SJSA1 (cell line): Measurements from ENCODE around the gene UBASH3A. TPM values are rescaled to one million over a fixed set of nuclear protein-coding genes. Genes with fewer than 3 reads are reported as not detected.

ENCODE experiments used
- DNase-seq, 2 experiments: peaks; one replicate each; pipeline ENCODE4 v3.0.0-alpha.2; 2015 to 2020; ENCODE audit warnings: low spot score in 2 of 2, low read depth in 1 of 2
- H3K27ac ChIP-seq: fragments of 250-450 bp; sonication (Bioruptor Pico); 2 replicates; pipeline ENCODE4 v1.5.1; 2020; ENCODE audit warnings: mild to moderate bottlenecking, moderate library complexity
- H3K27me3 ChIP-seq: fragments of 250-450 bp; sonication (Bioruptor Pico); replicated peaks from 2 replicates; pipeline ENCODE4 v1.5.1; 2020; ENCODE audit warnings: mild to moderate bottlenecking, moderate library complexity
- H3K36me3 ChIP-seq: fragments of 250-450 bp; sonication (Bioruptor Pico); 2 replicates; pipeline ENCODE4 v1.5.1; 2020; ENCODE audit warnings: mild to moderate bottlenecking
- H3K4me1 ChIP-seq: fragments of 250-450 bp; sonication (Bioruptor Pico); replicated peaks from 2 replicates; pipeline ENCODE4 v1.6.1; 2021; ENCODE audit warnings: mild to moderate bottlenecking
- H3K4me3 ChIP-seq: fragments of 250-450 bp; sonication (Bioruptor Pico); 2 replicates; pipeline ENCODE4 v1.5.1; 2020; ENCODE audit warnings: mild to moderate bottlenecking
- H3K9me3 ChIP-seq: fragments of 250-450 bp; sonication (Bioruptor Pico); replicated peaks from 2 replicates; pipeline ENCODE4 v1.5.1; 2020; ENCODE audit warnings: mild to moderate bottlenecking
- total RNA-seq: library from RNA; depleted of rRNA; stranded (reverse); fragments of >200 nt; shearing (Covaris generic); gene quantifications from 2 replicates; pipeline ENCODE4 v1.2.3, GENCODE V29; 2014; rRNA removed

Gene UBASH3A, protein sequence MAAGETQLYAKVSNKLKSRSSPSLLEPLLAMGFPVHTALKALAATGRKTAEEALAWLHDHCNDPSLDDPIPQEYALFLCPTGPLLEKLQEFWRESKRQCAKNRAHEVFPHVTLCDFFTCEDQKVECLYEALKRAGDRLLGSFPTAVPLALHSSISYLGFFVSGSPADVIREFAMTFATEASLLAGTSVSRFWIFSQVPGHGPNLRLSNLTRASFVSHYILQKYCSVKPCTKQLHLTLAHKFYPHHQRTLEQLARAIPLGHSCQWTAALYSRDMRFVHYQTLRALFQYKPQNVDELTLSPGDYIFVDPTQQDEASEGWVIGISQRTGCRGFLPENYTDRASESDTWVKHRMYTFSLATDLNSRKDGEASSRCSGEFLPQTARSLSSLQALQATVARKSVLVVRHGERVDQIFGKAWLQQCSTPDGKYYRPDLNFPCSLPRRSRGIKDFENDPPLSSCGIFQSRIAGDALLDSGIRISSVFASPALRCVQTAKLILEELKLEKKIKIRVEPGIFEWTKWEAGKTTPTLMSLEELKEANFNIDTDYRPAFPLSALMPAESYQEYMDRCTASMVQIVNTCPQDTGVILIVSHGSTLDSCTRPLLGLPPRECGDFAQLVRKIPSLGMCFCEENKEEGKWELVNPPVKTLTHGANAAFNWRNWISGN
- not detected in 2 replicates for total RNA-seq

DNA sequence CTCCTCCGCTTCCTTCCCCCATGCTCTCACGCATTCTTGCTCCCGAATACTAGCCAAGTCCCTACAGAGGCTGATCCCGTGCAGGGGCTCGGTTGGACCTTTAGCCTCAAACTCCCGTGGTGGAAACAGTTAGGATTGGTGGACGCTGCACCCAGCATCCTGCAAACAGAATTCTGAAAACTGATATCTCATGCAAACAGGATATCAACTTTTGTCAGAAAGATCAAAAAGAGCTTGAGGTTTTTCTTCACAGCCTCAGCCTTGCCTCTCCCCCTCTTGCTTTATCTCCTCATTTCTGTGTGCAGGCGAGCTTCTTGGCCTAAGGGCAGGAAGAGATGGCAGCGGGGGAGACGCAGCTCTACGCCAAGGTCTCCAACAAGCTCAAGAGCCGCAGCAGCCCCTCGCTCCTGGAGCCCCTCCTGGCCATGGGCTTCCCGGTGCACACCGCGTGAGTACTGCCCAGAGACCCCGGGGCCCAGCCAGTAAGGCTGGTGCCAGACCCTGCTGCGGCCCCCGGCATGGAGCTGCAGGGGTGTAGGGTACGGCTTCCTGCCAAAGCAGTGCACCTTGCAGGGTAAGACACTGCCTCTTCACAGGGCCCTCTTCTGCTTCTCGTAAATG lies at the start of gene UBASH3A:
TSS of gene UBASH3A (plus strand) at position 292 of the 621 bp plus-strand sequence. CDS start at position 336, 44 bp downstream.
- Histone ChIP-seq H3K27ac (no peak within 1 kb of the TSS), H3K9me3 (no peaks in the 10 kb centered on the region), H3K4me1 (peaks cover 10% of the 10 kb centered on the region), H3K4me3 (no peak within 1 kb of the TSS), H3K27me3 (no peaks in the 10 kb centered on the region), H3K36me3 (no peaks in the 10 kb centered on the region)
- DNase-seq, result no peak

DNA sequence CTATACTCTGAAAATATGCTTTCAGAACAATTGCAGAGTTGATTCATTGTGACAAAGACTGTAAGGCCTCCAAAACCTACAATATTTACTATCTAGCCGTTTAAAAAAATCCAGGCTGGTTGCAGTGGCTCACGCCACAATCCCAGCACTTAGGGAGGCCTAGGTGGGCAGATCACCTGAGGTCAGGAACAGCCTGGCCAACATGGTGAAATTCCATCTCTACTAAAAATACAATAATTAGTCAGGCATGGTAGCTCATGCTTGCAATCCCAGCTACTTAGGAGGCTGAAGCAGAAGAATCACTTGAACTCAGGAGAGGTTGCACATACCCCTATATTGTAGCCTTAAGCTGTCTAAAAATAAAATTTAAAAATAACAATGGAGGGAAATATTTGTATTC lies 47.7 kb upstream of the UBASH3A start:
- Histone ChIP-seq H3K4me3 (no peak overlapping the region), H3K27ac (no peak overlapping the region), H3K36me3 (no peaks in the 10 kb centered on the region), H3K9me3 (no peaks in the 10 kb centered on the region; the same call in 1 of the 2 replicates), H3K4me1 (no peaks in the 10 kb centered on the region), H3K27me3 (no peaks in the 10 kb centered on the region)
- no peak for DNase-seq

DNA sequence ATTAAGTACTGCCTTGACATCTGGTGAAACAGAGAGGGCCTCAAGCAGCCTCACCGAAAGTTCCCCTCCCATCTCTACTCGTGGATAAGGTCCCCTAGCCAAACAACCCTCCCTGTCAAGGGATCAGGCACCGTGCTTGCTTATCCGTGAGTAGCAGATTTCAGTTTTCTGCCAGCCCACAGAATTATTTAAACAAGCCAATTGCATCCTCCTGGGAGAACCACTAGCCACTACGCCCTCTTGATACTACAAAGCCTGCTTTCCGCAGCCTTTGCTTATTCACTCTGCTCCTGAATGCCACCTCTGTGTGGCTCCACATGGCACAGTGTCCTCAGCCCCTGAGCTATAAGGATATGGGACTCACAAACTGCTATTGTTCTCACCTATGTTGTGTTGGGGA lies 47.1 kb upstream of the UBASH3A start:
- DNase-seq, result no peak
- no peak overlapping the region for H3K27ac ChIP-seq
- H3K9me3 ChIP-seq, result no peaks in the 10 kb centered on the region; the same call in 1 of the 2 replicates
- H3K36me3 ChIP-seq, result no peaks in the 10 kb centered on the region
- H3K27me3 ChIP-seq, result no peaks in the 10 kb centered on the region
- H3K4me3 ChIP-seq, result no peak overlapping the region
- no peaks in the 10 kb centered on the region for H3K4me1 ChIP-seq

GRCh38 chr21:42357307-42357706 lies 46.4 kb upstream of the UBASH3A start:
- no peak for DNase-seq
- Histone ChIP-seq H3K36me3 (no peaks in the 10 kb centered on the region), H3K27me3 (no peaks in the 10 kb centered on the region), H3K9me3 (no peaks in the 10 kb centered on the region; the same call in 1 of the 2 replicates), H3K4me1 (no peaks in the 10 kb centered on the region), H3K4me3 (no peak overlapping the region), H3K27ac (no peak overlapping the region)

GRCh38 chr21:42358261-42358660 lies 45.4 kb upstream of the UBASH3A start:
- no peak overlapping the region for H3K4me3 ChIP-seq
- no peak for DNase-seq
- no peak overlapping the region for H3K27ac ChIP-seq
- H3K27me3 ChIP-seq, result 0 out of 2 replicates have a peak, but pooled peaks cover under 1% of the 10 kb centered on the region
- no peaks in the 10 kb centered on the region for H3K36me3 ChIP-seq
- no peaks in the 10 kb centered on the region for H3K4me1 ChIP-seq
- no peaks in the 10 kb centered on the region; the same call in 1 of the 2 replicates for H3K9me3 ChIP-seq

DNA sequence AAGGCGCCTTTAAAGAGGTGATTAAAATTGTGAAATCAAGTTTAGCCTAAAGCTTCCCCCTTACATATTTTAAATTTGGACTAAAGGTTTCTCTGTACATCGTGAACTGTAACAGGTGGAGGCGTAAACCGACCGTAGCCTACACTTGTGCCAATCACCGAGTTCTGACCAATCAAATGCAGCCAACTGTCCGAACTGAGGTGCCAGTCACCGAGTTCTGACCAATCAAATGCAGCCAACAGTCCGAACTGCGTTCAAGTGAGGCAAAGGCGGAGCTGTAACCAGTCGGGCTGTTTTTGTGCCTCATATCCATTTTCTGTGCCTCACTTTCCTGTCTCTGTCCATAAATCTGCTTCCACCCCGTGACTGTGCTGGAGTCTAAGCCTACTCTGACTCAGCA lies 44.8 kb upstream of the UBASH3A start:
- Histone ChIP-seq H3K27ac (no peak overlapping the region), H3K36me3 (no peaks in the 10 kb centered on the region), H3K27me3 (0 out of 2 replicates have a peak, but pooled peaks cover 3% of the 10 kb centered on the region), H3K9me3 (no peaks in the 10 kb centered on the region; the same call in 1 of the 2 replicates), H3K4me1 (no peaks in the 10 kb centered on the region), H3K4me3 (no peak overlapping the region)
- DNase-seq, result no peak

- no peaks in the 10 kb centered on the region; the same call in 1 of the 2 replicates for H3K9me3 ChIP-seq
- H3K36me3 ChIP-seq, result no peaks in the 10 kb centered on the region
- peak; percentile 51 to 64 for DNase-seq
- H3K27me3 ChIP-seq, result 0 out of 2 replicates have a peak, but pooled peaks cover 3% of the 10 kb centered on the region
- H3K4me1 ChIP-seq, result no peaks in the 10 kb centered on the region
- H3K27ac ChIP-seq, result no peak overlapping the region
- H3K4me3 ChIP-seq, result no peak overlapping the region
These were observed 43.4 kb upstream of the UBASH3A start for GRCh38 chr21:42360317-42360716.

DNA sequence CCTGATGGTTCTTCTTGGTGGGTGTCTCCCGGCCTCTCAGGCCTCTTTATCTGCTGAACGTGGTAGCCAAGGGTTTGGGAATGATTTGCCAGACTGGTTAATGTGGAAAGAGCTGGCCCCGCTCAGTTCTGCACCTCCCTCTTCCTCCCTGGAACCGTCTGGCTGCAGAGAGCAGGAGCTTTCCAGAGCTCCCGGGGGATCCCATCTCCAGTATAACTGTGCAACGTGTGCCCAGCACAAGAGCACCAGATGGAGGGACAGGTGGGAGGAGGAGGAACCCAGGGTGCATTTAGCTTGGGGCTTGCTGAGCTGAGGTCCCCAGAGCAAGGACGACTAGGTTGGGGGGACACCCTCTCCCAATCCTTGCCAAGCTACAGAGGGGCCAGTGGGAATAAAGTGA lies 42.4 kb upstream of the UBASH3A start:
- 0 out of 2 replicates have a peak, but pooled peaks cover 3% of the 10 kb centered on the region for H3K27me3 ChIP-seq

DNA sequence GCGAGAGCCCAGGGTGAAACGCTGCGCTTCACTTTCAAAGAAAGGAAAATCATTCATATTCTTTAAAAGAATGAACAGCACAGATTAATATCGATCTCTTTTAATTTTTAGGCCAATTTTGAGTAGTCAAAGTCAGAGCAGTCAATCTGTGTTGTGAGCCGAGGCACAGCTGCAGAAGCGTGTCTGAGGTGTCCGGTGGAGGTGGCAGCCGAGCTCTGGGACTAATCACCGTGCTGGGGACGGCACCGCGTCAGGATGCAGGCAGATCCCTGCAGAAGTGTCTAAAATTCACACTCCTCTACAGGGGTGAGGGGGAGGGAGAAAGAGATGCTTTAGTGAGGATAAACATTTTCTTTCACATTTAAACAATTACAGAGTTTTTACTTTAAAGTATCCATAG lies 41.5 kb upstream of the UBASH3A start:
- 0 out of 2 replicates have a peak, but pooled peaks cover 3% of the 10 kb centered on the region for H3K27me3 ChIP-seq
- H3K4me3 ChIP-seq, result no peak overlapping the region
- H3K9me3 ChIP-seq, result no peaks in the 10 kb centered on the region
- DNase-seq, result no peak
- H3K36me3 ChIP-seq, result no peaks in the 10 kb centered on the region
- H3K4me1 ChIP-seq, result peaks cover 12% of the 10 kb centered on the region
- no peak overlapping the region for H3K27ac ChIP-seq

More for the DNA sequence above, 42.4 kb upstream of the UBASH3A start:
- Histone ChIP-seq H3K4me1 (peaks cover 3% of the 10 kb centered on the region), H3K36me3 (no peaks in the 10 kb centered on the region), H3K9me3 (no peaks in the 10 kb centered on the region), H3K4me3 (no peak overlapping the region), H3K27ac (no peak overlapping the region)
- no peak for DNase-seq

GRCh38 chr21:42362700-42363099 lies 41.0 kb upstream of the UBASH3A start:
- DNase-seq, result no peak
- Histone ChIP-seq H3K4me1 (peaks cover 12% of the 10 kb centered on the region), H3K9me3 (no peaks in the 10 kb centered on the region), H3K36me3 (no peaks in the 10 kb centered on the region), H3K4me3 (no peak overlapping the region), H3K27me3 (0 out of 2 replicates have a peak, but pooled peaks cover 3% of the 10 kb centered on the region), H3K27ac (no peak overlapping the region)

DNA sequence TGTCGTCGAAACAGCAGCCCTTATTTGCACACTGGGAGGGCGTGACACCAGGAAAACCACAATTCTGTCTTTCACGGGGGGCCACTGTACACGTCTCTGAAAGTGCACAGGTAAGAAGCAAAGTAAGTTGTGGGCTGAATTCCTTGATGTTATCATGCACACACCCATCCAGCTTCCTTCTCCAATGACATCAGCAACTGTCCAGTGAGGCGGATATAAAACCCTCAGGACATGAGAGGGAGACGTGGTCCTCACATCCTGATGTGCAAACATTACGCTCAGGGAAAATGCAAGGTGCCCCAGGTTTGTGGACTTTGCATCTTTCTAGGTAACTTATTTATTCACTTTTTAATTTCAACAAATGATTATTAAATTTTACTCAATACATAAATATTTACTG lies 40.4 kb upstream of the UBASH3A start:
- no peak for DNase-seq
- Histone ChIP-seq H3K27ac (no peak overlapping the region), H3K36me3 (no peaks in the 10 kb centered on the region), H3K9me3 (no peaks in the 10 kb centered on the region), H3K4me3 (no peak overlapping the region), H3K4me1 (peaks cover 12% of the 10 kb centered on the region), H3K27me3 (0 out of 2 replicates have a peak, but pooled peaks cover 3% of the 10 kb centered on the region)

- Histone ChIP-seq H3K36me3 (no peaks in the 10 kb centered on the region), H3K27ac (no peak overlapping the region), H3K27me3 (0 out of 2 replicates have a peak, but pooled peaks cover 3% of the 10 kb centered on the region), H3K9me3 (no peaks in the 10 kb centered on the region), H3K4me3 (no peak overlapping the region), H3K4me1 (peaks cover 12% of the 10 kb centered on the region)
- DNase-seq, result no peak
These were observed 39.3 kb upstream of the UBASH3A start for GRCh38 chr21:42364304-42364865.

DNA sequence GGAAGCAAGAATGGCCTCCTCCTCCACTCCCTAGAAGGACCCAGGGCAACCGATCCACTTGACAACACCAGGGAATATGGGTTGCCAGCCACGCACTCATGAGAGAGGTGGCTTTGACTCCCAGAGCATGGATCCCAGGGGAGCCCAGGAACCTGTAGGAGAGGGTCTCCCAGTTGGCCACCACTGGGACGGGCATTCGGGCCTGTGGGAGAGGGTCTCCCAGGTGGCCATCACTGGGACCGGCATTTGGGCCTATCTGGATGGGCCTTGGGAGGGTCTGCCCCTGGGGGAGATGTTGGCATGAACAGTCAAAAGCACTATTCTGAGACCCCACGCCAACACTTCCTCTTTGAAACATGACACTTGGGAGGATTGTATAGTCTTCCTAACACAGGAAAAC lies 37.9 kb upstream of the UBASH3A start:
- DNase-seq, result no peak
- Histone ChIP-seq H3K4me3 (no peak overlapping the region), H3K9me3 (no peaks in the 10 kb centered on the region)

More for the DNA sequence above, 37.9 kb upstream of the UBASH3A start:
- 0 out of 2 replicates have a peak, but pooled peaks cover 3% of the 10 kb centered on the region for H3K27me3 ChIP-seq
- H3K36me3 ChIP-seq, result no peaks in the 10 kb centered on the region
- no peak overlapping the region for H3K27ac ChIP-seq
- peaks cover 12% of the 10 kb centered on the region for H3K4me1 ChIP-seq
